Activated CD4-positive, CD25-positive, alpha-beta regulatory T cell (primary cell): ENCODE data around the gene PWWP2B.

ENCODE experiments used
- DNase-seq, 4 experiments: peaks; one replicate each; lab custom pipeline; 2025; lab: John Stamatoyannopoulos, UW

The PWWP2B gene

GRCh38 chr10:132420469-132420980 is 23.5 kb downstream of the PWWP2B start:
- no peak for DNase-seq

DNA sequence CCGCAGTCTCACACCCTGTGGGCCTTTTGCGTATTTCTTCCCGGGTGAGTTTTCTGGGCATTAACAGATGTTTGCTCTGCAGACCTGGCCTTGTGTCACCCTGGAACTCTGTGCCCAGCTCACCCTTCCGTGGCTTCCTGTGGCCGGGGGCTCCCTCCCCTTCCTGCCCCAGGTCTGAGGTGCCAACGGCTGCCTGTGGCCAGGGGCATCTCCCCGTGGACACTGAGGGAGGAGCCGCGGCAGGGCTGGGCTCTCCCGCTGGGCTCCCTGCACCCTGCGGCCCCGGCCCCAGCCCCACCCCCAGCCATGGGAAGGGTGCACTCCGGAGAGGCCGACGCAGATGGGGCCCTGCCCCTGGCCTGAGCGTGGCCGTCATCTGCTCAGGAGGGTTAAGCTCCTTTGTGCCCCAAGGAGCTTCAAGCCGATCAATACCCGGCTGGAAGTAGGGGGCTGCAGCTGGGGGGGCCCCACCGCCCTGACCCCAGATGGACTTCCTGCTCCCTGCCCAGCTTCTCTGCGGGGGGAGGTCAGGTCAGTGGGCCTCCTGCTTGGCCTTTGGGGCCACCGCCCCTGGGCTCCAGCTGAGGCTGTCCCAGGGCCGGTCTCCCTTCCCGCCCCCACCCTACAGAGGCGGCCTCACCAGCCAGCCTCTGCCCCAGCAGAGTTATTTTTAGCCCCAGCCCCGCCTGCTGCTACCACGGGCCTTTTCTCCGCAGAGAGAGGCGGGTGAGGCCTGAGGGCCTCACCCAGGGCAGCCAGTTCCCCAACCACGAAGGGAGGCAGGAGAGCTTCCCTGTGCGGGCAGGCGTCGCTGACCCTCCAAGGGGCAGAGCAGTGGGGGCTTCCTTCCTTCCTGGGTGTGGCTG is 24.2 kb downstream of the PWWP2B start:
- DNase-seq, result no peak

DNA sequence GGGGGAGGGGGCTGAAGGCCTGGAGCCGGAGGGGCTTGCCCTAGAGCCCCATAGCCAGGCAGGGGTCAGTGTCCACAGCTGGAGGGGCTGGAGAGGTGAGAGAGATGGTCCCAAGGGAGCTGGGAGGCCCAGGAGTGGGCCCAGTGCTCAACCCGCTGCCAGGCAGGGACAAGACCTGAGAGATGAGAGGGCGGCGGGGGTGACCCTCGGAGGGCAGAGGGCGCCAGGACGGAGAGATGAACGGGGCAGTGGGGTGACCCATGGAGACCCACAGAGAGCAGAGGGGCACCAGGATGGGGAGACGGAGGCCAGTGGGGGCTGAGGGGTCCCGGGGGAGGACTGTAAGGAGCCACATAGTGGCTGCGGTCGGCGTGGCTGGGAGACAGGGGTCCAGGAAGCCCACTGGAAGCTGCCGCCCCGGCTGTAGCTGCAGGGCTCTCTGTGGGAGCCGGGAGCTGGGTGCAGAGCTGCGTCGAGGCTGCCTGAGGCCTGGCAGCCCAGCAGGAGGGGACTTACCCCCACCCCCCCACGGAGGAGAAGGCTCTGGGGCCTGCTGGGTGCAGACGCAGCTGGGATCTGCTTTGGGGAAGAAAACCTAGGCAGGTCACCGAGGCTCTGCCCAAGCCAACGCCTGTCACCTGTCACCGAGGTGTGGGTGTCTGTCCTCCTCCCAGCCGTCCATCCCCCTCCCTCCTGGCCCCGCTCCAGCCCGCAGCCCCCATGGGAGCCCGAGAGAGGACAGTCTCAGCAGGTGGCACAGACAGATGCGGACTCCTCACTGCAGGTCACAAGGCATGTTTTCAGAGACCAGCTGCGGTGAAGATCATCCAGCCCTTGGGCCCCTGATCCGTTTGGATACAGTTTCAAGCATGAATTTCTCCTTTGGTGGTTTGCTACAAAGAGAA is 25.1 kb downstream of the PWWP2B start:
- no peak for DNase-seq

- no peak for DNase-seq
Measured at GRCh38 chr10:132422903-132423825, 26.2 kb downstream of the PWWP2B start.

- DNase-seq, result no peak
Measured at GRCh38 chr10:132423966-132424861, 27.2 kb downstream of the PWWP2B start.

- DNase-seq, result no peak
Measured at GRCh38 chr10:132425029-132425756, 28.2 kb downstream of the PWWP2B start.

- no peak for DNase-seq
Measured at GRCh38 chr10:132425757-132426155, 28.8 kb downstream of the PWWP2B start.

GRCh38 chr10:132427006-132427771 is 30.2 kb downstream of the PWWP2B start:
- no peak for DNase-seq

- no peak for DNase-seq
Measured at GRCh38 chr10:132427939-132428367, 31.0 kb downstream of the PWWP2B start.

GRCh38 chr10:132428486-132428995 is 31.5 kb downstream of the PWWP2B start:
- DNase-seq, result no peak

DNA sequence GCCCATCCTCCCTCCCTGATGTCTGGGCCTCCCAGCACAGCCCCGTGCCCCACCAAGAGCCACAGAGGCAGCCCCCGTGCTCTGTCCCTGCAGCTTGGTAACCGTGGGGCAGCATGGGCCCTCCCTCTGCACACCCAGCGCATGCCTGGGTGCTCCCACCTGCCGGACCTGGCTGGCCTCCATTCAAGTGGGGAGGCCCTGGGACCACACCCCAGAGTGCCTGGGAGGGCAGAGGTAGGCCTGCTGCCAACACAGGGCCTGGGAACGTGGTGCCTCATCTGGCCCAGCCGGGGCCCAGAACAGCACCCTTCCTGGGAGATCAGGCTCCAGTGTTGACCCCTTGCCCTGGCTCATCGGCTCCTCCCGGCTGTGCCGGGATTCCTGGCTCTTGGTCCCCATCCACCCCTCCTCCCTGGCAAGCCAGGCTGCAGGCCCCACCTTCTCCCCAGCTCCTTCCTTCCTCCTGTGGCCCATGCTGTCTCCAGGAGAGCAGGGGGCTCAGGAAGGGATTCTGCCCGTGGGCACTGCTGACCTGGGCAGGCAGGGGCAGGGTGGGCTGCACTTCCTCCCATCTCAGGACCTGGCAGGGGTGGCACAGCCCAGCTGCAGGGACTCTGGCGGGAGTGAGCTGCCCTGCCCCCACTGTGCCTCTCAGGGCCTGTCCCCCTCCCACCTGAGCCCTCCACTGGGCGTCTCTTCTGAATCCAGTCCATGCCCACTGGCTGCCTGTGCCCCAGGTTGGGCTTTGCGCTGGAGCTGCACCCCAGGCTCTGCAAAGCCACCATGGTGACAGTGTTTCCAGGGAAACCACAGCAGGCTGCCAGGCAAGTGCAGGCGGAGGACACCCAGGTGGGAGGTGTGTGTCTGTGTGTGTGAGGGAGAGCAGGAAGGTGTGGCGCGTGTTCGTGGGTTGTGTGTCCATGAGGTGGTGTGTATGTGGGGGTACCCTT is 32.6 kb downstream of the PWWP2B start:
- DNase-seq, result no peak

DNA sequence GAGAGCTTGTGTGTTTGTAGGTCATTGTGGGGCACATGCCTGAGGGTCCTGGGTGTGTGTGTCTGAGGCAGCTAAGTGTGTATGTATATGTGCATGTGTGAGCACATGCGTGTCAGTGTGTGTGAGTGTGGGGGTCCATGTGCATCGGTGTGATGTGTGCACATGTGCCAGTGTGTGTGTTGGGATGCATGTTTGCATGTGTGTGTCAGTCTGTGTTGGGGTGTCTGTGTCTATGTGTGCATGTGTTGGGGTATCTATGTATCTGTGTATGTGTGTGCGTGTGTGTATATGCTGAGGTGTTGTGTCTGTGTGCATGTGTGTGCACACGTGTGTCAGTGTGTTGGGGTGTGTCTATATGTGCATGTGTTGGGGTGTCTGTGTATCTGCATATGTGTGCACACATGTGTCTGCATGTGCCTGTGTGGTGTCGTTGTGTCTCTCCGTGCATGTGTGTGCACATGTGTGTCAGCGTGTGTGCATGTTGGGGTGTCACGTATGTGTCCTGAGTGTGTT is 33.3 kb downstream of the PWWP2B start:
- no peak for DNase-seq

DNA sequence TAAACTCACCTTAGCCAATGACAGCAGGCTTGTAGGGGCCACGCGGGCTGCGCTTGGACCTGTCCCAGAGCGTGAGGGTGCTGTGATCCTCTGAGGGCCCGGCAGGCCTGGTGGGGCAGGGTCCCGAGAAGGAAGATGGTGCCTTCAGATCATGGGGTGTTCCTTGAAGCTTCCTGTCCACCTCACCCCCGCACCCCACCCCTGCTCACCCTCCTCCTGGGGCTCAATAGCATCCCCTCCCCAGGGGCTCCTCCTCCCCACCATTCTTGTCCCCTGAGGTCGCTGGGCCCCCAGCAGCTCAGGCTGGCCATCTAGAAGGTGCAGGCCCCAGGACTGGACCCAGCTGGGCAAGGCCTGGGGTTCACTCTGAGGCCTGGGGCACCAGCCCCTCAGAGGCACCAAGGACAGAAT is 33.9 kb downstream of the PWWP2B start:
- no peak for DNase-seq

DNA sequence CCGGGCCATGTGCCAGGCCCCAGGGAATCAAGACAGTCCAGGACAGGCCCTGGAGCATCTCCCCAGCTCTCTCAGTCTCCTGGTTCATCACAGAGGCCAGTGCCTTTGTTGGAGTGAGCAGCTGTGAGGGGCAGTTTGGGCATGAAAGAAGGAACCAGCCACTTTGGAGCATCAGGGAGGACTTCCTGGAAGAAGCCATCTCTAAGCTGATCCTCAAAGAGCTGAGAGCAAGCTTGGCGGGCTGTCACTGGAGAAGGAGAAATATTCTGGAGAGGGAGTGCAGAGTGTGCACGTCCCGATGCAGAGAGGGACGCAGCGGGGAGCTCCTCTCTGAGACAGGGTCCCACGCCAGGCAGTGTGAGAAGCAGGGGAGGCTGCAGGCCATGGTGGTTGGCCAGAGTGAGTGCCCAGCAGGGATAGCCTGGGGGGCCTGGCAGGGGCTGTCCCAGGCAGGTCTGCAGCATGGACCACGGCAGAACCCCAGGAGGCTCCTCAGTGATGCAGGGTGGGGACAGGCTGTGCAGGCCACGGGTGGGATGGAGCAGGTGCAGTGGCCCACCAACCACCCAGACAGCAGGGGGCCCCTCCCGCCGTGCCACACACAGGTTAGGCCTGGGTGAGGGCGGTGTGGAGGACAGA is 34.7 kb downstream of the PWWP2B start:
- no peak for DNase-seq

DNA sequence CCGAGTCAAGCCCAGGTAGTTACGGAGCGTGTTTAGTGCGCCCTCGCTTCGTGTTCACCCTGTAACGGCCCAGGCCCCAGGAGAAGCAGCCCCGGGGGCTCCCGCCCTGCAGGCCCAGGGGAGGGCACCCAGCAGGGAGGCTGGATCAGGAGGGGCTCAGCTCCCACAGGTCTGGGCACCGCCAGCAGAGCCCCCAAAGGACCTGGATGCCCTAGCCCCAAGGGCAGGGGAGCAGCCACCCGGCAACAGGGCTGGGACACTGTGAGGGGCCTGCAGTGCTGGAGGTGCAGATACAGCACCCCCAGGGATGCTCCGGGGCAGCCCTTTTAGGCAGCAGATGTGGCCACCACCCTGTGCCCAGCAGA is 35.2 kb downstream of the PWWP2B start:
- DNase-seq, result no peak

DNA sequence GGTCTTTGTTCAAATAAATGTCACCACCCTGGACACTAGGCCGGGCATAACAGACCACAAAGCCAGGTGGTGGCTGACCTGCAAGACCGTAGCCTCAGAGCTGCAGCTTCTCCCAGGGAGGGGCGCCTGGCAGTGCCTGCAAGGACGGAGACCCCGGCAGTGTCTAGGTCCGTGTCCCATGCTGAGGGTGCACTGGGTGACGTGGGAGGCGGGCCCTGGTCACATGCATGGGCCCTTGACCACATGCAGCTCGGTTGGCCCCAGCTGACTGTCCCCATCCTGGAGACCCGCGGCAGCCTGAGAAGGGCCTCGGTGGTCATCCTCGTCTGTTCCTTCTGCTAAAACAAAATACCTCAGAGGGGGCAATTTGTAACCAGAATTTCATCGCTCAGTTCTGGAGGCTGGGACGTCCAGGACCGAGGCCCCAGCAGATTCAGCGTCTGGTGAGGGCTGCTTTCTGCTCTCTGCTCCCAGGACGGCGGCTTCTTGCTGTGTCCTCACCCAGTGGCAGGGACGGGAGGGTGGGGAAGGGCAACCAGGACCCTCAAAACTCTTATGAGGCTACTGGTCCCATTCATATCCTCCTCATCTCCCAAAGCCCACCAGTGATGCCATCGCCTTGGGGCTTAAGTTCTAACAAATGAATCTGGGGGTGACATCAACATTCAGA is 36.8 kb downstream of the PWWP2B start:
- no peak for DNase-seq
